HG02981 (cell line): ENCODE measurements around the gene CHMP5.

Experiments
- ATAC-seq: cut with Tn5 transposase; IDR thresholded peaks from one replicate; pipeline ENCODE4 v1.9.1; 2021; ENCODE audit warnings: mild to moderate bottlenecking, moderate library complexity; ENCODE audit not compliant: unreplicated experiment

The CHMP5 gene

DNA sequence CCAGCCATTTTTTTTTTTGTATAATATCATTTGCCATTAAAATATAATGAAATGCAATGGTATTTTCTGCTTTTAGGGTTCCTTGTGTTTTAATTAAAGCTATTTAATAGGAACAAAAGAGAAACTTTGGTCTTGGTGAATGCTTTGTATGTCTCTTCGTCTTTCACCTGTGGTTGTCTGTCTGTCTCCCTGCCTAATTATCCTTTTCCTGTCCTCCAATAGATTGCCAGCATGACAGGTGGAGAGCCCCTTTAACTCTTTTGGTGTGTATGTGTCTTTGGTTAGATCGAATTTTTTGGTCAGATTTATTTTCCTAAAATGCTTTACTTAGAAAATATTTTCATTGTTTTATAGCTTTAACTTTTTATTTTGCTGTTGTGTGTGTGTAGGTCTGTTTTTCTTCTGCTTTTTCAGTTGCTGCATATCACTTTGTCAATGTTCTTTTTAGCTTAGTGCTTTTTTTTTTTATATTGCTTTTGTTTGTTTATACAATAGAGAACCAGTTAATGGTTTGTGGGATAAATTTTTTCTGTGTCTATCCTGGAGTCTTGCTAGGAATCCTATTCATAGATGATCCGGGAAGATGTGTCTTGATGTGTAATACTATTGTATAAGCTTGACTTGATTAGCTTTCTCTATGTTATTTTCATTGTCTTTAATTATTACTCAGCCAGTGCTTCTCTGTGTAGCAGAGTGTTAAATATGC, 8.6 kb downstream of the CHMP5 start:
- no peak for ATAC-seq

DNA sequence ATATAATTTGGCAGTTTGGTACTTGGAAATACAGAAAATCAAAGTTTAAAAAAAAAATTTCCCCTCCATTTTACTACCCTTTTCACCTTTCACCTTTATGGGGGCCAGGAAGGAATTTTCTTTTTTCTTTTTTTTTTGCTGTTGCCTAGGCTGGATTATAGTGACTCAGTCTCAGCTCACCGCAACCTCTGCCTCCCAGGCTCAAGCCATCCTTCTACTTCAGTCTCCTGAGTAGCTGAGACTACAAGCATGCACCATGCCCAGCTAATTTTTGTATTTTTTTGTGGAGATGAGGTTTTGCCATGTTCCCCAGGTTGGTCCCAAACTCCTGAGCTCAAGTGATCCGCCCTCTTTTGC, 9.1 kb downstream of the CHMP5 start:
- no peak for ATAC-seq

DNA sequence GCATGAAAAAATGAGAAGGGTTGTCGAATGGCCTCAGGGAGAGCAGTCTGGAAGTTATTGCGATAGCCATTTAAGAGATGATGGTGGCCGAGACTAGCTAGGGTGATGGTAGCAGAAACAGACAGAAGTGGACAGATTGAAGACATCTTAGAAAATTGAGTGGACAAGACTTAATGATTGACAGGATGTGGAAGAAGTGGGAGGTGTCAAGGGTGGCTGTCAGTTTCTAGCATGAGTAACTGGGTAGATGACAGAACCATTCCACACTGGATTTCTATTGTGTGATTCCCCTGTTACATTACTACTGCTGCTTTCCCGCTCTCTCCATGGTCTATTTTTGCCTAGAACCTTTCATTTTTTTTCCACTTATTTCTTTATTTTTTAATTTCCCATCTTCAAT, 12.6 kb downstream of the CHMP5 start:
- ATAC-seq = no peak

DNA sequence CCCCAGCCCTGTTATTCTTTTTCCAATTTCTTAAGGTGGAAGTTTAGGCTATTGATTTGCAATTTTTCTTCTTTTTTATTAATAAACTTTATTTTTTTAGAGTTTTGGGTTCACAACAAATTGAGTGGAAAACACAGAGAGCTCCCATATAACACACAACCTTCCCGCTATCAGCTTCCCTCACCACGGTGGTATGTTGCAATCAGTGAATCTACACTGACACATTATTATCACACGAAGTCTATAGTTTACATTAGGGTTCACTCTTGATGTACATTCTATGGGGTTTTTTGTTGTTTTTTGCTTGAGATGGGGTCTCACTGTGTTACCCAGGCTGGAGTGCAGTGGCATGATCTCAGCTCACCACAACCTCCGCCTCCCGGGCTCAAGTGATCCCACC, 20.7 kb downstream of the CHMP5 start:
- no peak for ATAC-seq

DNA sequence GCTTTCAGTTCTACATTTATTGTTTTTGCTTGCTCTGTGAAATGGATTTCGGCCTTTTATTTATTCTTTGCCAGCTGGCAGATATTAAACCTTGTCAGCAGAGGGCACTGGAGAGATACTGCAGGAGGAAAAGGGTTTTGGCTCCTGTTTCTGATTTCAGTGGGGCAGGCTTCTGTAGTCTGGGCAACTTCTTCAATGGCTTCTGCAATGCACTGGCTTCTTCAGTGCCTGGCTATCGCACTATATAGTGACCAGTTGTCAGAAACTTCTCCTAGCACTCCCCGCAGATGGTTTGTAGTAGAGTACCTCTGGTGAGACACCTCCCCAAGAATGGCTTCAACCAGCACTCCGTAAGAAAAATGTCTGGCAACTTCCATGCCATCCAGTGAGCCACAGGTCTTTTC, 22.2 kb downstream of the CHMP5 start:
- ATAC-seq = no peak

DNA sequence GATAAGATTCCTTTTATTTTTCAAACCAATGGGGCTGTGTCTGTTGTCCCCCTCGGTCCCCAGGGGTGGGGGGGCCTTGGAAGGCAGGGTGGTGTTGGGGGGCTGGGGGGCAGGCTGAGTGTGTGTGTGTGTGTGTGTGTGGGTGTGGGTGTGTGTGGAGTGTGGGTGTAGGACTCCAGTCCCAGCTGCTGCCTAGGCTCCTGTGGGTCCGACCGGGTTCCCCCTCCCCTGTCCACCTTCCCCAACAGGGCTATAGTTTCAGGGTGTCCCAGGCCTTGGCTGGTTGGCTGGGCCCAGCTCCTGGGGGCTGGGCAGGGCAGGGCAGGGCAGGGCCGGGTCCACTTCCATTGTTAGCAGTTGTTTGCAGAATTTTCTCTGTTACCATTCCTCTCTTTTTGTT, 23.4 kb downstream of the CHMP5 start:
- ATAC-seq = no peak

DNA sequence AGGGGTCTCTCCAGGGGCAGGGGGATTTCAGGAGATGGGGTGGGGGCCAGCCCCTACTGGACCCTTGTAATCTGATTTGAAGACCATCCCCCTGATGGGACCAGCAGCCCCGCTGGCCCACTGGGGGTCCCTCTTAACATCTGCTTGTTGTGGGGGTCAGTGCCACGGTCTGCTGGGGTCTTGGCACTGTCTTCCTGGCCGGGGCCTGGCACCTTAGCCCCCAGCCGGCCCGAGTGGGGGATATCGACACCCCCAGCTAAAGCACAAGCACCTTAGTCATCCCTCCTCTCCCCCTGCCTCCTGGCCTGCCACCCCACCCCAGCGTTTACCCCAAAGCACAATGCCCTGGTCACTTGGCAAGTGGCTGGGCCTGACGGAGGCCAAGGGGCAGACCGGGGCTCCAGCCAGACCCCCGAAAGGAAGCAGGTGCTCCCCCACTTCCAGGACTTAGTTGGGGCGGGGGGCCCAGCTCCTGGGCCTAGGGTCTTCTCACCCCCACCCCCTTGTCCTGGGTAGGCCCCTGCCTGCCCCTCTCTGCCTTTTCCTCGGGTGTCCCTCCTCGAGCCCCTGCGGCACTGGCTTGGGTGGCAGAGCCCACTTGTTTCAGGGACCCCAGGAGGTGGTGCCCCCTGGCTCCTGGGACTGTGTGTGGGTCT, 24.1 kb downstream of the CHMP5 start:
- no peak for ATAC-seq

DNA sequence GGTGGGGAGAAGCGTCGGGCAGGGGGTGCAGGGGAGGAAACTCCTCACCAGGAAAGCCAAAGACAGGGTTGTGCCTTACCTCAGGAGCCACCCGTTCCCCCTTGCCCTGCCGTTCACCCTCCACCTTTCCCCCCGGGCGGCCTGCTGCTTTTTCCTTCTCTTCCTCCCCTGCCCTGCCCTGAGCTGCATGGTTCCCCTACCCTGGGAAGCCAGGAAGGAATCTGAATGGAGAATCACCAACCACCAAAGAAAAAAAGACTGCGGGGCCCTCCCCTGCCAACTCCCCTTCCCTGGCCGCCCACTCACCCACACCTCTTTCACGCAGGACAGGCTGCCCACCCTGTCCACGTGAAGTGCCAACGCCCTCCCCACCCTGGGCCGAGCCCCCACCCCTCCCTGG, 24.6 kb downstream of the CHMP5 start:
- no peak for ATAC-seq

DNA sequence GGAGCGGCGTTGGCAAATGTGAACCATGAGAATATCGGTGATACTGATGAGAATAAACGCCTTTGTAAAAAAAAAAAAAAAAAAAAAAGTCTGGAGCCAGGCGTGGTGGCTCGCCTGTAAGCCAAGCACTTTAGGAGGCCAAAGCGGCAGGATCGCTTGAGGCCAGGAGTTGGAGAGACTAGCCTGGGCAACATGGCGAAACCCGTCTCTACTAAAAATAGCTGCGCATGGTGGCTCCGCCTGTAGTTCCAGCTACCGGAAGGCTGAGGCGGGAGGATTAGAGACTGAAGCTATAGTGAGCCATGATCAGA, 25.0 kb downstream of the CHMP5 start:
- no peak for ATAC-seq

DNA sequence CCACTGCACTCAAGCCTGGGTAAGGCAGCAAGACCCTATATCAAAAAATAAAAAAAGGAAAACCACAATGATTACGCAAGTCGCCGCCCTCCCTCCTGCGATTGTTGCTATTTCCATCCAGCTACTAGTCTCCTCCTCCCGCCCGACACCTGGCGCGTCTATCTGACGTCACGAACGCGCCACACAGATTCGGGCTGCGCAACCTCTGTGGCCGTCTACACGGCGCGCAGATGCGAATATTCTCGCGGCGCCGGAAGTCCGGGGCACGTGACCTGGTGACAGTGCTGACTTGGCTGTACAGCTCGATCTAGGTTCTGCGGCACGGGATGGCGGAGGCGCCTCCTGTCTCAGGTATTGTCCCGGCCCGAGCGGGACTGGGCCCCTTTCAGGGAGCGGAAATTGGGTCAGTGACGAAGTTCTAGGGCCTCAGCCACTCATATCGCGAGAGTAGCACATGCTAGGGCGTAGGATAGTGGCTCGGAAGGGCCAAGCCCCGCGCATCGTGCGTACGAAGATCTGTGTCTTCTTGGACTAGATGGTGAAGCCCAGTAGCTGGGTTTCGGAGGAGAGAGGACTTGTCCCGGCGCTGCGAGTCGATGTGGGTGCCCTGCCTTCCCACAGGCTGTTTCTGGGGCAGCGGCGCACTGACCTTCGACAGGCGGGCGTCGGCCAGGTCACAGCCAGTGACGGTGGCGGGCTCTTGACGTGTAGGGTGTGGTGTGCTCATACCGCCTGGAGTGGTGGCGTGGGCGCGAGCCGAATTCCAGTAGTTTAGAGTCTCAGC, 25.6 kb downstream of the CHMP5 start, which contains the start of gene NFX1:
Gene NFX1, plus strand, starts transcription at position 270 of the 784 bp plus-strand sequence. Its CDS starts 57 bp downstream, at position 327.
- ATAC-seq = peak; percentile 84

DNA sequence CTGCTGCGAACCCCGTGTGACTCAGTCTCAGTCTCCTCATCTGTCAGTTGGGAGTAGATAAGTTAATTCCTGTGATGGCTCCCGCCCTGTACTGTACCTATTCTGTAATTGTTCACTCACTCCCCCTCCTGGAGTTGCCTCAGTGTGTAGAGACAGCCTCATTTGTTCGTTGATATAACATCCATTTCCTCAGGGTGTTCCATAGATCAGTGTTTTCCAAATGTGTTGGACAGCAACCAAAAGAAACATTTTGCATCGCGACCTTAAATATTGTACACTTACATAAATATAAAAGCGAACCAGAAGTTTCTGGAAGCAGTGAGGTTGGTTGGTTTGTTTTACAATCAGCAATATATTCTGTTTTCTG, 26.2 kb downstream of the CHMP5 start:
- no peak for ATAC-seq

DNA sequence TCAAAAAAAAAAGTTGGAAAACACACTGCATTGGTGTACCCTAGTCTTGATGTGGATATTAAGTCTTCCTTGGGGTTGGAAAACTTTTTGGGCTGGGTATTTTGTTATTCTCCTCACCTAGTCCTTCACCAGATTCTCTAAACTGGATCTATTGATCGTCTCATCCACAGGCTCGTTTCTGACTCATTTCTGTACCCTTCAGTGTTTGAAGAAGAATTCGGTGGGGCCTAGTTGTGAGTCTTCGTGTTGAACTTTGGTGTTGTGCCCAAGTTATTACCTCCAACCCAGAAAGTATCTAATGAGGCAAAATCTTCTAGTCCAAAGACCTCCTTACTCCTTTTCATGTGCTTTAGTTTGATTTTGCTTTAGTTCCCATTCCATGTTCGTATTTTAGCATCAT, 27.1 kb downstream of the CHMP5 start:
- no peak for ATAC-seq

DNA sequence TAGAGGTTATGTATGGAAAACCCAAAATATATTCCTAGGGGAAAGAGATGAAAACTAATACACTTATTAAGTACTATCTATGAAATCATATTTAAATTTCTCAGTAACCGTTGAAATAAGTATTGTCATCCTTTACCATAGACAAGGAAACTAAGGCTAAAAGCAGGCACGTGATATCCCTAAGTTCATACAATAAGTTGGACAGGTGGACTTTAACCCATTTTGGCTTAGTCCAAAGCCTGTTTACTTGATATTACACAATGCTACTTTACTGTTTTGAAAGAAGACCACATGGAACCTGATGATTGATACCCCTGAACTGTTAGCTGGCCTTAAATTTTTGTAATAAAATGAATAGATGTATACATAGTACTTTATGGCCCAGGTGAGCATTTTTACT, 28.9 kb downstream of the CHMP5 start:
- no peak for ATAC-seq

DNA sequence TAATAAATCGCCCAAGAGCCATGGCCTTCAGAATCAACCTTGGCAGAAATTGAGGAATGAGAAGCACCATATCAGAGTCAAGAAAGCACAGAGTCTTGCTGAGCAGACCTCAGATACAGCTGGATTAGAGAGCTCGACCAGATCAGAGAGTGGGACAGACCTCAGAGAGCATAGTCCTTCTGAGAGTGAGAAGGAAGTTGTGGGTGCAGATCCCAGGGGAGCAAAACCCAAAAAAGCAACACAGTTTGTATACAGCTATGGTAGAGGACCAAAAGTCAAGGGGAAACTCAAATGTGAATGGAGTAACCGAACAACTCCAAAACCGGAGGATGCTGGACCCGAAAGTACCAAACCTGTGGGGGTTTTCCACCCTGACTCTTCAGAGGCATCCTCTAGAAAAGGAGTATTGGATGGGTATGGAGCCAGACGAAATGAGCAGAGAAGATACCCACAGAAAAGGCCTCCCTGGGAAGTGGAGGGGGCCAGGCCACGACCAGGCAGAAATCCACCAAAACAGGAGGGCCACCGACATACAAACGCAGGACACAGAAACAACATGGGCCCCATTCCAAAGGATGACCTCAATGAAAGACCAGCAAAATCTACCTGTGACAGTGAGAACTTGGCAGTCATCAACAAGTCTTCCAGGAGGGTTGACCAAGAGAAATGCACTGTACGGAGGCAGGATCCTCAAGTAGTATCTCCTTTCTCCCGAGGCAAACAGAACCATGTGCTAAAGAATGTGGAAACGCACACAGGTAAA, 30.0 kb downstream of the CHMP5 start:
- ATAC-seq = no peak

DNA sequence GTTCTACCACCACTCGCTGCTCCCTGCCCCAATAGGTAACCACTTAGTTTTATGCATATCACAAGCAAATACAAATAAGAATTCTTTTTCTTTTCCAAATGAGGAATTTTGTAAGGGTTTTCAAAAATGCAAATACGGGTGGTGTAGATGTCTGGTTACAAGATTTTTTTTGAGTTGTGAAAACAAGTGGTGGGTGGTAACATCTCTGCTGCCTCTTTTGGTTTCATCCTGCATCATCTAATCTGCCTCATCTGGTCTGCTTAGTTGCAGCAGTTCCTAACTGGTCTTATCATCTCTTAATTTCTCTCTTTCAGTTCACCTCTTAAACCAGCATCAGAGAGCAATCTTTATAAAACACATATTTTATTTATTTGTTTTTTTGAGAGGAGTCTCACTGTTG, 30.7 kb downstream of the CHMP5 start:
- ATAC-seq = peak; percentile 27

DNA sequence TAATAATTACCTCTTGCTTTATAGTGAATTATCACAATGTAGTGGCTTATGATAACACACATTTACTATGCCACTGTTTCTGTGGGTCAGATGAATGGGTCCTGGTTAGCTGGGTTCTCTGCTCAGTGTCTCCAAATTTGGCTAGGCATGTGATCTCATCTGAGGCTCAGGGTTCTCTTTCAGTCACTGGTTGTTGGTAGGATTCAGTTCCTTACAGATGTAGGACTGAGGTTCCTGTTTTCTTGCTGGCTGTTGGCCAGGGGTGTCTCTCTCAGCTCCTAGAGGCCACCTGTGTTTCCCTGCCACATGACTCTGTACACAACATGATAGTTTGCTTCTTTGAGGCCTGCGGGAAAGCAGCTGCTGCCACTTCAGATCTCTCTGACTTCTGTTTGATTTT, 32.6 kb downstream of the CHMP5 start:
- ATAC-seq = peak; percentile 90

DNA sequence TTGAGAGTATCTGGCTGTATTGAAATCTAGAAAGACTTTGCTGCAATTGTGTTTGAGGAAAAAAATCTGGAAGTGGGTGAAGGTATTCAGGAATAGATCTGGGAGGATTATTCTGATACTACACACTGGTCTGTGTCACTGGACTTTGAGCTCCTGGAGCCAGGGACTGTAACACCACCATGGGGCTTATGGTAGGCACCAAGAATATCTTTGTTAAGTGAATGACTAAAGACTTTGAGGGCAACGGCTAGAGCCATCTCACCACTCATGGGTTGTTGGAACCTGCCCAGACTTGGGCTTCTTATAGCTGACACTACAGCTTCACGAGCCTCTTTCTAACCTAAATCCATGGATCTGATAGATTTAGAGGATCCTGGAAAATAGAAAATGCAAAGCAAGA, 35.7 kb downstream of the CHMP5 start:
- ATAC-seq = no peak

DNA sequence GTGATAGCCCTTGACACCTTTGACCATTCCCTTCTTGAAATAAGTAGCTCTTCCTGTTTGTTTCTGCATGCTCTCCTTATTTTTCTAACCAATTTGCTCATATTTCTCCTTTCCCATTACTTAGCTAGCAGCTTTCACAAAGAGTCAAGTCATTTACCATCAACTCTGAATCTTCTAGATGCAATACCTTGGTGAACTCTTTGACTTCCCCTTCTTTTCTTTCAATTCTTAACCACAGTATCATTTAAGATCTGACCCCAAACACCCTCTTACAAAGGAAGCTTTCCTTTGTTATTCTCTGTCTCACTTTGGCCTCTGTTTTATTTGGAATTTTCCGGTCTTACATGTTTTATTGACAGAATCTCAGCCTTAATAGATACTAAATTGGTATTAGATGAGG, 39.5 kb downstream of the CHMP5 start:
- ATAC-seq = no peak

DNA sequence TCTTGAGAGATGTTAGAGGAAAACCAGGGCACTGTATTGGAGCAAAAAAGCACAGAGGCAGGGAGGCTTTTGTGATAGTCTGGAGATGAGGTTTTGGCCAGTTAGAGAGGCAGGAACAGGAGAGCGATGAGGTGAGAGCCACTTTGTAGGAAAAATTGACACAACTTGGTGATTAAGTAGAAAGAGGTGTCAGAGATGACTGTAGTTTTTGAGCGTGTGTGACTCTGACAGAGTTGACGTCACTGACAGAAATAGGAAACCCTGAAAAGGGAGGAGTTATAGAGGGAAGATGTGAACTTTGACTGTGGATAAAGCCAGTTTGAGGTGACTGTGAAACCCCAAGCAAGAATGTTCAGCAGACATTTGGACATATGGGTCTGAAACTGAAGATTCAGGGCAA, 41.2 kb downstream of the CHMP5 start:
- no peak for ATAC-seq

DNA sequence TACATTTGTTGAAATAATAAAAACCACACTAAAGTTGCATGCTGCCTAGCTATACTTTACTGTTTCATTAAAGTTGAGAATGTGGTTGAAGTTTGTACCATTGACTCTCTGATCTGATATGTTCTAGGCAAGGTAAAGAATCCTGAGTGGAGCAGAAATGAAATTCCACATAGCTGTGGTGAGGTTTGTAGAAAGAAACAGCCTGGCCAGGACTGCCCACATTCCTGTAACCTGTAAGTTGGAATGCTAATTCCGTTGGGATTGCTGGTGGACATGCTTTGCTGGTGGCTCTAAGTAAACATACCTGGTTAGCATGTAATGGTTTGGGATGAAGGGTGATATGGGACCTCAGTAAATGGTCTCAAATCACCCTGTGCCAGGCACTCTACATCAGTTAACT, 42.2 kb downstream of the CHMP5 start:
- no peak for ATAC-seq

DNA sequence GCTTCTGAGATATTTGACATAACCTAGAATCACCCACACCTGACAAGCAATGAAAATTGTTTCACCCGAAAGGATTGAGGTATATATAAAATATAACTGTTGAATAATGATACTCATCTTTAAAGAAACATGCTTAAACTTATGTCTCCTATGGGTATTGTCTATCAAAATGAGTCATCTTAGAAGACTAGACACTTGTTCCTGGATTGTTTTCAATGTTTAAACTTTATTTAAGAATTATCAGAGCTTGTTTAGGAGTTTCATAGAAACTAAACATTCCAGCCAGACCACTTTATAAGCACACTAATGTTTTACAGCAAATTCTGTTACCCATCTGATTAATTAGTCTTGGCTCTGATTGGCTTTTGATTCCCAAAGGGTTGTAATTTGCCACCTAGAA, 45.1 kb downstream of the CHMP5 start:
- ATAC-seq = no peak

DNA sequence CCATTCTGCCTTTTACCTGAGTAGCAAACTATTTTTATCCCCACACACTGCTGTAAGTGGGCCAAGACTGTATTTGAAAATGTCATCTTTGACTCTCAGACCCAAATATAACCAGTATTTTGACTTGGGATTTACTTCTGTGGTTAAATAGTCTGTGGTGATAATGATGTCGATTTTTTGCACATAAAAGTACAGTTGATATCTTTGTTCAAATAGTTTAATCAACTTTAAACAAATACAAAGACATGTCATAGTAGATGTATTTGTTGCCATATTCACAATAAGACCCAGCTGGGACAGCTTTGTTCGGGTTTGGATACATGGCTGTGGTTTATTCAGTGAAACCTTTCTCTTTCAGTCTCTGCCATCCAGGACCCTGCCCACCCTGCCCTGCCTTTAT, 45.9 kb downstream of the CHMP5 start:
- ATAC-seq = no peak
